ENCODE measurements around the gene LDLRAD4.

DNA sequence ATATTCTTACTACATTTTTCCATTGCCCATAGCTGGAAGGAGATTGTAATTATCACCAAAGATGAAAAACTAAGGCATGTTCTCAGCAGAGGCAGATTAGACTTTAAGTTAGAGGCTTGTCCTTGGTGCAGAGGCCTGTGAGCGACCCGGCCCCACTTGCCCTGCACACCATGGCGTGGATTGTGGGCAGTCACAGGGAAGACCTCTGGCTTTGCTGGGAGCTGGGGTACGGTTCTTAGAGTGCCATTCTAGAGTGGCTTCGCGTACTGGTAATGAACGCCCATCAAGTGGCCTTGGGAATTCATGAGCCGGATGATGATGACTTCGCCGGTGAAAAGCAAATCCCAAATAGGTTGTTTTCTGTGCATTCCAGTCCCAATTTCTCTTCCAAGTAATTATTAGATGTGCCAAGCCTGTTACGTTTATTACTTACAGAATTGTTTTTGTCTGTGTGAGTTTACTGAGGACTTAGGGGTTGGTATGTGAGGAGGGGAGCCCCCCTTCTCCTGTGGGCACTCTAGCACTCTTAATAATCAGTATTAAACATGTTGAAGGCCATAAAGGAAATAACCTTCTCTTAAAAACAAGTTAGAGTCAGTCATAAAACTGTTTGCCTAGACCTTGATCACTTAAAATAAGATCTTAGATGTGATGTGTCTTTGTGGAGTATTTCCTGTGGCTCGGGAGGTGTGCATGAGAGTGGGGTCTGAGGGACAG is 90.6 kb downstream of the LDLRAD4 start:
- no peak for TF ChIP-seq CTCF (IDR thresholded peaks at IDR 0.05)
- no peak for TF ChIP-seq POLR2A (IDR thresholded peaks at IDR 0.05)
